OCI-LY1 (cell line): ENCODE measurements around the gene S100A11.
A peak's percentile ranks its signal among the peaks of the same experiment; 100 is the strongest.

Experiments used
- H2AFZ ChIP-seq: fragments of 200-600 bp; sonication (generic), shearing (Covaris generic); 2 replicates; pipeline ENCODE4 v1.6.0; 2014; ENCODE audit warnings: antibody characterized with exemption, mild to moderate bottlenecking, low read length
- H3F3A ChIP-seq: fragments of 200-600 bp; sonication (generic), shearing (Covaris generic); 2 replicates; pipeline ENCODE4 v1.6.0; 2014; ENCODE audit warnings: mild to moderate bottlenecking, antibody characterized with exemption, low read length, moderate library complexity; ENCODE audit not compliant: insufficient read depth
- H3K27ac ChIP-seq: fragments of 200-600 bp; sonication (generic); 2 replicates; pipeline ENCODE4 v1.5.1; 2014; ENCODE audit warnings: low read length, mixed run types, mild to moderate bottlenecking, low read depth; ENCODE audit not compliant: poor library complexity, severe bottlenecking
- H3K27me3 ChIP-seq: fragments of 200-600 bp; sonication (generic); 2 replicates; pipeline ENCODE4 v1.6.0; 2014; ENCODE audit warnings: antibody characterized with exemption, mild to moderate bottlenecking, low read length, moderate library complexity; ENCODE audit not compliant: insufficient read depth
- H3K36me3 ChIP-seq: fragments of 200-600 bp; sonication (generic); 2 replicates; pipeline ENCODE4 v1.6.1; 2014; ENCODE audit warnings: mild to moderate bottlenecking, antibody characterized with exemption, low read length, moderate library complexity, mixed read lengths; ENCODE audit not compliant: insufficient read depth
- H3K4me1 ChIP-seq: fragments of 200-600 bp; sonication (generic); 2 replicates; pipeline ENCODE4 v1.5.1; 2014; ENCODE audit warnings: mild to moderate bottlenecking, low read length, moderate library complexity; ENCODE audit not compliant: insufficient read depth, severe bottlenecking
- H3K4me2 ChIP-seq: fragments of 200-600 bp; sonication (generic), shearing (Covaris generic); 2 replicates; pipeline ENCODE4 v1.6.1; 2014; ENCODE audit warnings: low read length
- H3K4me3 ChIP-seq: fragments of 200-600 bp; sonication (generic); 2 replicates; pipeline ENCODE4 v1.5.1; 2014; ENCODE audit warnings: low read length, low read depth, mild to moderate bottlenecking, mixed read lengths; ENCODE audit not compliant: poor library complexity, severe bottlenecking
- H3K79me2 ChIP-seq: fragments of 200-600 bp; shearing (Covaris generic); 2 replicates; pipeline ENCODE4 v1.6.1; 2016; ENCODE audit warnings: mixed run types, low read length, mixed read lengths; ENCODE audit not compliant: insufficient read depth
- H3K9ac ChIP-seq: fragments of 200-600 bp; sonication (generic), shearing (Covaris generic); 2 replicates; pipeline ENCODE4 v1.6.1; 2014; ENCODE audit warnings: mild to moderate bottlenecking, low read length, mixed read lengths
- H3K9me2 ChIP-seq: fragments of 200-600 bp; sonication (generic), shearing (Covaris generic); 2 replicates; pipeline ENCODE4 v1.6.1; 2014; ENCODE audit warnings: low read depth, mild to moderate bottlenecking, low read length, mixed read lengths
- H3K9me3 ChIP-seq: fragments of 200-600 bp; shearing (Covaris generic); 2 replicates; pipeline ENCODE4 v1.6.1; 2014; ENCODE audit warnings: low read length, mixed read lengths
- H4K20me1 ChIP-seq: fragments of 200-600 bp; sonication (generic), shearing (Covaris generic); 2 replicates; pipeline ENCODE4 v1.6.0; 2016; ENCODE audit warnings: mild to moderate bottlenecking, low read length; ENCODE audit not compliant: insufficient read depth
- CTCF ChIP-seq: fragments of 200-600 bp; sonication (generic), shearing (Covaris generic); IDR thresholded peaks from 2 replicates; pipeline ENCODE4 v1.5.1; 2017; ENCODE audit warnings: mild to moderate bottlenecking, antibody characterized with exemption, low read length, moderate library complexity, mixed read lengths
- EZH2 ChIP-seq: fragments of 200-600 bp; sonication (generic), shearing (Covaris generic); IDR thresholded peaks from 2 replicates; pipeline ENCODE4 v1.8.0; 2017; ENCODE audit warnings: borderline replicate concordance, mixed run types, mild to moderate bottlenecking, antibody characterized with exemption, low read length, moderate library complexity, mixed read lengths

The S100A11 gene

GRCh38 chr1:152034324-152034653 lies 2.5 kb downstream of the S100A11 start:
- no peaks in the 10 kb centered on the region for H3K36me3 ChIP-seq
- H3K9me3 ChIP-seq, result no peaks in the 10 kb centered on the region
- H3K4me2 ChIP-seq, result peak overlapping the region; percentile 42; the same call in 1 of the 2 replicates
- H3K79me2 ChIP-seq, result no peaks in the 10 kb centered on the region
- no peaks in the 10 kb centered on the region for H3F3A ChIP-seq
- H3K27me3 ChIP-seq, result no peaks in the 10 kb centered on the region
- H3K4me3 ChIP-seq, result no peak overlapping the region
- H3K27ac ChIP-seq, result no peak overlapping the region
- peaks cover 38% of the 10 kb centered on the region for H3K4me1 ChIP-seq
- no peak overlapping the region for H3K9ac ChIP-seq
- TF ChIP-seq CTCF (no peak), EZH2 (no peak)
- no peaks in the 10 kb centered on the region for H4K20me1 ChIP-seq
- H3K9me2 ChIP-seq, result no peaks in the 10 kb centered on the region
- H2AFZ ChIP-seq, result peak overlapping the region; percentile 53; the same call in 1 of the 2 replicates

- H3K27ac ChIP-seq, result no peak overlapping the region
- no peak for TF ChIP-seq CTCF
- TF ChIP-seq EZH2, result no peak
These were observed 6.9 kb downstream of the S100A11 start for GRCh38 chr1:152029929-152030211.

GRCh38 chr1:152029144-152029928 lies 7.5 kb downstream of the S100A11 start:
- Histone ChIP-seq H3K4me3 (no peak overlapping the region), H3K79me2 (no peaks in the 10 kb centered on the region), H4K20me1 (no peaks in the 10 kb centered on the region), H2AFZ (no peak overlapping the region), H3F3A (no peaks in the 10 kb centered on the region), H3K27ac (no peak overlapping the region), H3K9ac (no peak overlapping the region), H3K36me3 (no peaks in the 10 kb centered on the region), H3K27me3 (no peaks in the 10 kb centered on the region), H3K9me2 (no peaks in the 10 kb centered on the region), H3K4me2 (no peak overlapping the region), H3K4me1 (peaks cover 2% of the 10 kb centered on the region), H3K9me3 (no peaks in the 10 kb centered on the region)
- TF ChIP-seq CTCF, result no peak
- TF ChIP-seq EZH2, result no peak

More at GRCh38 chr1:152029929-152030211, 6.9 kb downstream of the S100A11 start:
- Histone ChIP-seq H3K4me3 (no peak overlapping the region), H3F3A (no peaks in the 10 kb centered on the region), H3K27me3 (no peaks in the 10 kb centered on the region), H4K20me1 (no peaks in the 10 kb centered on the region), H2AFZ (no peak overlapping the region), H3K9me3 (no peaks in the 10 kb centered on the region), H3K4me1 (peaks cover 7% of the 10 kb centered on the region), H3K9me2 (no peaks in the 10 kb centered on the region), H3K4me2 (no peak overlapping the region), H3K9ac (no peak overlapping the region), H3K36me3 (no peaks in the 10 kb centered on the region), H3K79me2 (no peaks in the 10 kb centered on the region)
